HepG2 (cell line): ENCODE data around the gene P2RX7. TPM values are rescaled to one million over a fixed set of nuclear protein-coding genes. Genes with fewer than 3 reads are reported as not detected.
A peak's percentile ranks its signal among the peaks of the same experiment; 100 is the strongest.
"Not testable (repeated sequence)": the region's sequence is repeated elsewhere in the genome, so short reads cannot be mapped to it uniquely, and the experiment has no call there.

Source experiments
- ATAC-seq: fragments of 200-7000 bp; cut with Tn5 transposase; 3 replicates; pipeline ENCODE4 v1.9.1; 2020; ENCODE audit warnings: mild to moderate bottlenecking, moderate library complexity
- BruUV-seq: library from RNA; stranded (reverse); fragments of 400-500 nt; replicated peaks from 2 replicates; lab custom pipeline; 2021; lab: Mats Ljungman, UMichigan
- CTCF ChIA-PET: fragments of 300-600 bp; formaldehyde crosslinking; extraction: SDS; loops from one replicate; lab custom pipeline; 2021; ENCODE audit warnings: low total read pairs, inconsistent platforms, low intra/inter-chr PET ratio; lab: Yijun Ruan, JAX
- POLR2A ChIA-PET: fragments of 350-600 bp; sonication (Branson Sonifier 250); formaldehyde crosslinking; loops from one replicate; lab custom pipeline; 2020; ENCODE audit warnings: antibody characterized with exemption, inconsistent platforms; lab: Yijun Ruan, JAX
- DNase-seq: peaks from one replicate; pipeline ENCODE4 v3.0.0-alpha.2; 2015; ENCODE audit warnings: low spot score
- FAIRE-seq: peaks from 3 replicates; lab custom pipeline; 2011; peaks lifted over from hg19 to GRCh38; lab: Jason Lieb, UNC
- H2AFZ ChIP-seq: one replicate; pipeline ENCODE4 v1.6.1; 2011; ENCODE audit warnings: low read length, inconsistent platforms
- H3K27ac ChIP-seq: fragments of 300-600 bp; 3 replicates; pipeline ENCODE4 v1.8.0; 2011; ENCODE audit warnings: mixed run types, mild to moderate bottlenecking, mixed read lengths, low read length, inconsistent platforms; ENCODE audit not compliant: insufficient read depth; ENCODE audit errors: extremely low read length
- H3K27me3 ChIP-seq, 2 experiments: fragments of 200-600 bp in 1 of 2; 2 replicates in 1 of 2; 3 replicates in 1 of 2; pipeline versions ENCODE4 v1.6.0 to v1.8.0; 2011; ENCODE audit warnings: low read length in 2 of 2, mild to moderate bottlenecking in 2 of 2, moderate library complexity in 2 of 2, inconsistent platforms in 1 of 2; ENCODE audit not compliant: insufficient read depth in 2 of 2, control insufficient read depth in 1 of 2
- H3K36me3 ChIP-seq, 2 experiments: fragments of 200-600 bp in 1 of 2; replicated peaks in 1 of 2; 2 replicates in 1 of 2; 3 replicates in 1 of 2; pipeline versions ENCODE4 v1.5.1 to v1.8.0; 2011; ENCODE audit warnings: low read length in 2 of 2, inconsistent platforms in 1 of 2; ENCODE audit not compliant: insufficient read depth in 2 of 2, control insufficient read depth in 1 of 2
- H3K4me1 ChIP-seq: 2 replicates; pipeline ENCODE4 v1.5.1; 2012; ENCODE audit warnings: low read length, inconsistent platforms; ENCODE audit not compliant: insufficient read depth
- H3K4me2 ChIP-seq: 2 replicates; pipeline ENCODE4 v1.6.0; 2011; ENCODE audit warnings: low read depth, low read length, inconsistent platforms
- H3K4me3 ChIP-seq, 3 experiments: fragments of 200-600 bp in 1 of 3; sonication (generic), shearing (Covaris generic) in 1 of 3; replicated peaks in 1 of 3; 2 replicates each; pipeline ENCODE4 v1.5.1; 2011 to 2016; ENCODE audit warnings: low read length in 3 of 3, inconsistent platforms in 2 of 3, low read depth in 2 of 3, mild to moderate bottlenecking in 2 of 3, control low read depth in 1 of 3, mixed read lengths in 1 of 3; ENCODE audit not compliant: insufficient read depth in 1 of 3
- H3K79me2 ChIP-seq: one replicate; pipeline ENCODE4 v1.6.1; 2011; ENCODE audit warnings: low read length, inconsistent platforms; ENCODE audit not compliant: insufficient read depth
- H3K9ac ChIP-seq: 2 replicates; pipeline ENCODE4 v1.6.0; 2011; ENCODE audit warnings: mild to moderate bottlenecking, low read depth, low read length, inconsistent platforms; ENCODE audit not compliant: insufficient read depth
- H3K9me3 ChIP-seq: 2 replicates; pipeline ENCODE4 v1.5.1; 2012; ENCODE audit warnings: mild to moderate bottlenecking, low read length
- H4K20me1 ChIP-seq: 2 replicates; pipeline ENCODE4 v1.6.0; 2011; ENCODE audit warnings: inconsistent platforms, mild to moderate bottlenecking, low read length, moderate library complexity; ENCODE audit not compliant: insufficient read depth
- BCL6 ChIP-seq: IDR thresholded peaks from 2 replicates; pipeline ENCODE4 v1.6.1; 2016; ENCODE audit warnings: missing genetic modification reagents, missing compliant biosample characterization
- ETV5 ChIP-seq: IDR thresholded peaks from 2 replicates; pipeline ENCODE4 v1.6.1; 2018; ENCODE audit warnings: missing biosample characterization, missing genetic modification reagents, inconsistent platforms, borderline replicate concordance
- HDAC1 ChIP-seq: sonication (generic); formaldehyde crosslinking; IDR thresholded peaks from 2 replicates; pipeline ENCODE4 v1.5.1; 2020; ENCODE audit warnings: mild to moderate bottlenecking, missing genetic modification reagents
- HES4 ChIP-seq: sonication (generic); formaldehyde crosslinking; IDR thresholded peaks from 2 replicates; pipeline ENCODE4 v1.9.0; 2021; ENCODE audit warnings: mild to moderate bottlenecking, missing genetic modification reagents, borderline replicate concordance
- PAXIP1 ChIP-seq: sonication (generic); formaldehyde crosslinking; conservative IDR thresholded peaks from 2 replicates; pipeline ENCODE4 v1.4.0; 2020; ENCODE audit warnings: mild to moderate bottlenecking, missing genetic modification reagents, moderate library complexity
- SAP130 ChIP-seq: IDR thresholded peaks from 2 replicates; pipeline ENCODE4 v1.6.1; 2016; ENCODE audit warnings: low read depth
- SOX6 ChIP-seq, 2 experiments: fragments of 450-650 bp in 1 of 2; sonication (generic) in 1 of 2; formaldehyde crosslinking in 1 of 2; IDR thresholded peaks; 2 replicates each; pipeline versions ENCODE4 v1.4.0 to v1.6.1; 2017 to 2020; ENCODE audit warnings: antibody characterized with exemption in 1 of 2, mild to moderate bottlenecking in 1 of 2, missing genetic modification reagents in 1 of 2
- TMF1 ChIP-seq: sonication (generic); formaldehyde crosslinking; IDR thresholded peaks from 2 replicates; pipeline ENCODE4 v1.8.1; 2022; ENCODE audit warnings: low read depth, missing genetic modification reagents
- ZNF333 ChIP-seq: sonication (generic); formaldehyde crosslinking; IDR thresholded peaks from 2 replicates; pipeline ENCODE4 v1.4.0; 2020; ENCODE audit warnings: mild to moderate bottlenecking, missing genetic modification reagents, borderline replicate concordance
- ZNF350 ChIP-seq: sonication (generic); formaldehyde crosslinking; IDR thresholded peaks from 2 replicates; pipeline ENCODE4 v1.4.0; 2020; ENCODE audit warnings: mild to moderate bottlenecking, low read depth, missing genetic modification reagents, borderline replicate concordance
- ZNF556 ChIP-seq: sonication (generic); formaldehyde crosslinking; IDR thresholded peaks from 2 replicates; pipeline ENCODE4 v1.4.0; 2020; ENCODE audit warnings: mild to moderate bottlenecking, missing genetic modification reagents, borderline replicate concordance
- ZNF770 ChIP-seq: sonication (generic); formaldehyde crosslinking; IDR thresholded peaks from 2 replicates; pipeline ENCODE4 v1.5.0; 2020; ENCODE audit warnings: mild to moderate bottlenecking, missing genetic modification reagents
- WGBS: methylation state at CpG from one replicate; pipeline ENCODE4 v1.1.6; 2017; ENCODE audit warnings: low lambda C conversion rate; 5-methylcytosine and 5-hydroxymethylcytosine counted together
- in situ Hi-C: cut with HindIII; loops from 2 replicates; pipeline ENCODE4 v1.10.0; 2017; ENCODE audit warnings: low pct_unique_long_range_greater_than_20kb; ENCODE audit not compliant: extremely low pct_ligation_motif_present
- intact Hi-C: fragments of 100-400 bp; cut with micrococcal nuclease; formaldehyde crosslinking; loops from one replicate; pipeline ENCODE4 v1.10.0; 2022; ENCODE audit not compliant: unreplicated experiment
- polyA plus RNA-seq, 8 experiments: library from polyadenylated mRNA; depleted of rRNA in 3 of 8; stranded (reverse) in 7 of 8; unstranded in 1 of 8; fragments of >200 nt; fragmentation: Illumina TruSeq in 4 of 8; extraction: Trizol in 4 of 8; gene quantifications; 2 replicates each; pipeline versions ENCODE4 v1.2.1 to v1.2.3, GENCODE V29; 2011 to 2016; ENCODE audit warnings: low read depth in 4 of 8, missing spikeins in 1 of 8, mixed read lengths in 1 of 8; ENCODE audit not compliant: insufficient read depth in 1 of 8
- total RNA-seq, 5 experiments: library from RNA; depleted of rRNA; stranded (reverse); fragments of >200 nt; fragmentation: Illumina TruSeq; extraction: Trizol; gene quantifications; 2 replicates each; pipeline ENCODE4 v1.2.3, GENCODE V29; 2016; ENCODE audit warnings: low read depth in 1 of 5

The P2RX7 gene
- total and polyA plus RNA-seq, 2 of the 13 experiments (the other 11 are each of a cell fraction or from before 2014, with no cell fraction given): 0.13 to 0.73 TPM

GRCh38 chr12:121226871-121227270, 94.2 kb downstream of the P2RX7 start:
- FAIRE-seq, CTCF ChIA-PET, intact Hi-C loops, H3K27me3 ChIP-seq, H4K20me1 ChIP-seq, H3K36me3 ChIP-seq, in situ Hi-C loops, DNase-seq, H3K79me2 ChIP-seq, BruUV-seq, H3K9me3 ChIP-seq, H3K4me3 ChIP-seq: not testable (repeated sequence)
- Histone ChIP-seq H3K4me1 (peaks cover 31% of the 10 kb centered on the region), H3K27ac (peak overlapping the region; percentile 74), H3K4me2 (peak overlapping the region; percentile 58; the same call in 1 of the 2 replicates), H3K9ac (peak overlapping the region; percentile 57; the same call in 1 of the 2 replicates), H2AFZ (peak overlapping the region; percentile 17)
- POLR2A ChIA-PET: interaction anchor here (1.0 kb wide), 1 partner anchor 110 kb away, joined by 3 read pairs; no protein-coding TSS in a partner anchor
- WGBS: 96% methylated on average over 8 of the region's 8 CpGs
- ATAC-seq: peak; percentile 17
- TF ChIP-seq HDAC1 (0 out of 2 replicates have a peak, but pooled peaks have one; percentile 29), ZNF770 (peak; percentile 65; the same call in 1 of the 2 replicates)

- no peaks in the 10 kb centered on the region for H3K9me3 ChIP-seq
- in situ Hi-C loops (no loop called here), intact Hi-C loops (no loop called here)
- CTCF ChIA-PET: no interaction called here
- 13% methylated on average over 4 of the region's 9 CpGs for WGBS
- FAIRE-seq: peak; percentile 72
- H3K4me1 ChIP-seq: peaks cover 31% of the 10 kb centered on the region
- H3K36me3 ChIP-seq: peaks cover 2 to 5% of the 10 kb centered on the region in 2 experiments; a peak in 2 of 5 replicates
- POLR2A ChIA-PET: interaction anchor here (1.0 kb wide), 1 partner anchor 110 kb away, joined by 3 read pairs; no protein-coding TSS in a partner anchor
- H3K27ac ChIP-seq: peak overlapping the region; percentile 74
- H4K20me1 ChIP-seq: no peaks in the 10 kb centered on the region
- H3K79me2 ChIP-seq: no peaks in the 10 kb centered on the region
- H3K27me3 ChIP-seq: no peaks in the 10 kb centered on the region
- peak; percentile 63 for DNase-seq
- peak; percentile 75 for ATAC-seq
- H2AFZ ChIP-seq: peak overlapping the region; percentile 17
- peak overlapping the region; percentile 57; the same call in 1 of the 2 replicates for H3K9ac ChIP-seq
- BruUV-seq: no TSS peak
- H3K4me2 ChIP-seq: peak overlapping the region; percentile 58
- peak overlapping the region in 1 of 3 experiments; percentile 27; a peak in 1 of 6 replicates for H3K4me3 ChIP-seq
- TF ChIP-seq BCL6 (CRISPR knock-in tag) (peak; percentile 46), SAP130 (CRISPR knock-in tag) (peak; percentile 36; the same call in 1 of the 2 replicates), ZNF350 (no peak), ZNF333 (no peak), TMF1 (CRISPR knock-in tag) (no peak), ZNF556 (0 out of 2 replicates have a peak, but pooled peaks have one; percentile 27), HES4 (no peak), SOX6 (IDR thresholded peaks at IDR 0.05) (no peak), SOX6 (CRISPR knock-in tag; IDR thresholded peaks at IDR 0.05) (peak; percentile 53), ETV5 (CRISPR knock-in tag) (peak; percentile 74; the same call in 1 of the 2 replicates), PAXIP1 (peak; percentile 62; the same call in 1 of the 2 replicates)
These were observed 94.6 kb downstream of the P2RX7 start for GRCh38 chr12:121227294-121227693.
